ENCODE results near the gene SYNPO2L. TPM values are rescaled to one million over a fixed set of nuclear protein-coding genes. Genes with fewer than 3 reads are reported as not detected.

SYNPO2L gene
- total and polyA plus RNA-seq, 9 of the 15 experiments (the other 6 are each of a cell fraction or from before 2014, with no cell fraction given) = 0.03 to 0.07 TPM; not detected in 7

- TF ChIP-seq ZNF436 (CRISPR knock-in tag; IDR thresholded peaks at IDR 0.05) (0 out of 2 replicates have a peak, but pooled peaks have one; percentile 29), ARNT (IDR thresholded peaks at IDR 0.05) (0 out of 4 replicates have a peak, but pooled peaks of 1 of the 2 experiments have one; percentile 34), NFRKB (IDR thresholded peaks at IDR 0.05; ENCODE audit: low read depth) (no peak), ZMIZ1 (IDR thresholded peaks at IDR 0.05; ENCODE audit: low read depth in 2 of 2, low read length in 2 of 2) (peak in 1 of 2 experiments; percentile 43; a peak in 1 of 4 replicates), ATF7 (IDR thresholded peaks at IDR 0.05) (peak; percentile 67; the same call in 1 of the 2 replicates), ZNF134 (CRISPR knock-in tag; conservative IDR thresholded peaks at IDR 0.05) (0 out of 2 replicates have a peak, but pooled peaks have one; percentile 50), BRD4 (IDR thresholded peaks at IDR 0.05) (no peak), MEIS2 (IDR thresholded peaks at IDR 0.05; ENCODE audit: partially characterized antibody) (peak; percentile 82), DACH1 (IDR thresholded peaks at IDR 0.05; ENCODE audit: partially characterized antibody) (no peak), ZNF696 (CRISPR knock-in tag; conservative IDR thresholded peaks at IDR 0.05) (no peak), TARDBP (IDR thresholded peaks at IDR 0.05) (peak; percentile 25; the same call in 1 of the 2 replicates), DIDO1 (tag; IDR thresholded peaks at IDR 0.05; ENCODE audit: low read depth) (peak; percentile 38; the same call in 1 of the 2 replicates), TRIM28 (IDR thresholded peaks at IDR 0.05) (no peak), ZC3H8 (IDR thresholded peaks at IDR 0.05) (no peak)
- TF ChIP-seq, protein P1, sequence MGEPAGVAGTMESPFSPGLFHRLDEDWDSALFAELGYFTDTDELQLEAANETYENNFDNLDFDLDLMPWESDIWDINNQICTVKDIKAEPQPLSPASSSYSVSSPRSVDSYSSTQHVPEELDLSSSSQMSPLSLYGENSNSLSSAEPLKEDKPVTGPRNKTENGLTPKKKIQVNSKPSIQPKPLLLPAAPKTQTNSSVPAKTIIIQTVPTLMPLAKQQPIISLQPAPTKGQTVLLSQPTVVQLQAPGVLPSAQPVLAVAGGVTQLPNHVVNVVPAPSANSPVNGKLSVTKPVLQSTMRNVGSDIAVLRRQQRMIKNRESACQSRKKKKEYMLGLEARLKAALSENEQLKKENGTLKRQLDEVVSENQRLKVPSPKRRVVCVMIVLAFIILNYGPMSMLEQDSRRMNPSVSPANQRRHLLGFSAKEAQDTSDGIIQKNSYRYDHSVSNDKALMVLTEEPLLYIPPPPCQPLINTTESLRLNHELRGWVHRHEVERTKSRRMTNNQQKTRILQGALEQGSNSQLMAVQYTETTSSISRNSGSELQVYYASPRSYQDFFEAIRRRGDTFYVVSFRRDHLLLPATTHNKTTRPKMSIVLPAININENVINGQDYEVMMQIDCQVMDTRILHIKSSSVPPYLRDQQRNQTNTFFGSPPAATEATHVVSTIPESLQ (CRISPR knock-in tag; IDR thresholded peaks at IDR 0.05) = peak; percentile 88
These were observed 6.6 kb downstream of the SYNPO2L start (continued) for GRCh38 chr10:73648975-73649829.
